ENCODE data around the gene PRDX3. TPM values are rescaled to one million over a fixed set of nuclear protein-coding genes. Genes with fewer than 3 reads are reported as not detected.

Gene PRDX3
- total RNA-seq, 1 donor from 2014 or later = 83.2 TPM

DNA sequence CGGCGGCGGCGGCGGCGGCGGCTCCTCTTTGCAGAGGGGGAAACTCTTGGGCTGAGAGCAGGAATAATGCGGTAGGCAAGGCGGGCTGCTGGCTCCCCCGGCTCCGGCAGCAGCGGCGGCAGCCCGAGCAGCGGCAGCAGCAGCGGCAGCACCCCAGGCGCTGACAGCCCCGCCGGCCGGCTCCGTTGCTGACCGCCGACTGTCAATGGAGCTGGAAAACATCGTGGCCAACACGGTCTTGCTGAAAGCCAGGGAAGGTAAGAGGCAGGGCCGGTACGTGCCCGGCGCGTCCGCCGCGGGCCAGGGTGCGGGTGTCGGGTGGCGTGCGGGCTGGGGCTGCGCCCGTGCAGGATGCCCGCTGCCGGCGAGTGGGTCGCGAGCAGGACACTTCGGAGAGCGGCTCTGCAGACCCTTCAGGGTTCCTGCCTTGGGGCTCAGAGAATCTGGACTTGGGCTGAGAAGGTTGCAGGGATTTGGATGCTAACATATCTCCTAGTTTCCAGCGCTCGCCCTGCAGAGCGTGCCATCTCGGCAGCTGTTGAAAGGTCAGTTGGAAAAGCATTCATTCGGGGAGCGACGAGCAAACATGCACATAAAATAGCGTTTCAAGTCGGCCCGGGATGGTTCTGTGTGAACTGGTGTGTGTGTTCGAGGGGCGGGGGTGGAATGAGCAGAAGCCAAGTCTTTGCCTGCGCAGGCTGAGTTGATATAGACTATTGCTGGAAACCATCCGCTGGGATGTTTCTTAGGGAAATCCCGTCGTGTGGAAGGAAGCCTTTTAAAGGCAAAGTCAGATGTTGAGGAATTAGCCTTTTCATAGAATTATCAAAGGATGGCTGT, 29.3 kb upstream of the PRDX3 start:
- peak overlapping the region; percentile 88 to 94 for H3K4me3 ChIP-seq
- no peaks in the 10 kb centered on the region for H3K9me3 ChIP-seq
- peak overlapping the region; percentile 96 for H3K27ac ChIP-seq
- H3K4me1 ChIP-seq = peaks cover 48% of the 10 kb centered on the region
- DNase-seq (ENCODE audit: extremely low spot score in 2 of 2) = peak in 1 of 2 donors; percentile 92
- intact Hi-C loops (cut with DNase I) = loop anchor here (5.0 kb wide), 2 partner anchors 44 to 234 kb away; no protein-coding TSS in a partner anchor
- H3K36me3 ChIP-seq = no peaks in the 10 kb centered on the region
- H3K27me3 ChIP-seq = no peaks in the 10 kb centered on the region
- TF ChIP-seq, protein P1, sequence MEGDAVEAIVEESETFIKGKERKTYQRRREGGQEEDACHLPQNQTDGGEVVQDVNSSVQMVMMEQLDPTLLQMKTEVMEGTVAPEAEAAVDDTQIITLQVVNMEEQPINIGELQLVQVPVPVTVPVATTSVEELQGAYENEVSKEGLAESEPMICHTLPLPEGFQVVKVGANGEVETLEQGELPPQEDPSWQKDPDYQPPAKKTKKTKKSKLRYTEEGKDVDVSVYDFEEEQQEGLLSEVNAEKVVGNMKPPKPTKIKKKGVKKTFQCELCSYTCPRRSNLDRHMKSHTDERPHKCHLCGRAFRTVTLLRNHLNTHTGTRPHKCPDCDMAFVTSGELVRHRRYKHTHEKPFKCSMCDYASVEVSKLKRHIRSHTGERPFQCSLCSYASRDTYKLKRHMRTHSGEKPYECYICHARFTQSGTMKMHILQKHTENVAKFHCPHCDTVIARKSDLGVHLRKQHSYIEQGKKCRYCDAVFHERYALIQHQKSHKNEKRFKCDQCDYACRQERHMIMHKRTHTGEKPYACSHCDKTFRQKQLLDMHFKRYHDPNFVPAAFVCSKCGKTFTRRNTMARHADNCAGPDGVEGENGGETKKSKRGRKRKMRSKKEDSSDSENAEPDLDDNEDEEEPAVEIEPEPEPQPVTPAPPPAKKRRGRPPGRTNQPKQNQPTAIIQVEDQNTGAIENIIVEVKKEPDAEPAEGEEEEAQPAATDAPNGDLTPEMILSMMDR (IDR thresholded peaks at IDR 0.05) = no peak
- TF ChIP-seq POLR2A (IDR thresholded peaks at IDR 0.05) = no peak

DNA sequence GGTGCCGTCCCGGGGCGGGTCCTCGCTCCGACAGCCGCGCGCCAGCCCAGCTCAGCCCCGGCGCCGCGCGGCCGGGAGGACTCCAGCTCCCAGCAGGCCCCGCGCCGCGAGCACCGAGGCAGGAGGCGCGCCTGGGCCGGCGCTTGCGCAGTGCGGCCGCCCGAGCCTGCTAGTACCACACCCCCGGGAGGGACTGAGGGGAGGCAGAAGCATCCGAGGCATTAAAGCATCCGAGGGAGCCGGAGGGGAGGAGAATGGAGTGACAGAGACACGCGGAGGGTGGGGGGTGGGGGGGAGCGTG, 28.7 kb upstream of the PRDX3 start, which contains the start of gene GRK5:
GRK5 (plus strand) TSS at position 206 of the 301 bp plus-strand sequence. CDS start 347 bp downstream, outside the sequence.
- DNase-seq (ENCODE audit: extremely low spot score in 2 of 2) = peak in 1 of 2 donors; percentile 96
- peaks cover 42% of the 10 kb centered on the region for H3K4me1 ChIP-seq
- no peaks in the 10 kb centered on the region for H3K27me3 ChIP-seq
- TF ChIP-seq, protein P1 (IDR thresholded peaks at IDR 0.05) = no peak
- TF ChIP-seq POLR2A (IDR thresholded peaks at IDR 0.05) (peak in 1 of 2 donors; percentile 74), POLR2AphosphoS5 (IDR thresholded peaks at IDR 0.05; ENCODE audit: insufficient read depth in 1 of 2, low read depth in 1 of 2) (peak; percentile 43 to 76)
- no peaks in the 10 kb centered on the region for H3K36me3 ChIP-seq
- H3K27ac ChIP-seq = peak within 1 kb of the TSS; percentile 96
- peak within 1 kb of the TSS; percentile 88 to 94 for H3K4me3 ChIP-seq
- no peaks in the 10 kb centered on the region for H3K9me3 ChIP-seq
- intact Hi-C loops (cut with DNase I) = loop anchor here (5.0 kb wide), 2 partner anchors 45 to 235 kb away; no protein-coding TSS in a partner anchor

DNA sequence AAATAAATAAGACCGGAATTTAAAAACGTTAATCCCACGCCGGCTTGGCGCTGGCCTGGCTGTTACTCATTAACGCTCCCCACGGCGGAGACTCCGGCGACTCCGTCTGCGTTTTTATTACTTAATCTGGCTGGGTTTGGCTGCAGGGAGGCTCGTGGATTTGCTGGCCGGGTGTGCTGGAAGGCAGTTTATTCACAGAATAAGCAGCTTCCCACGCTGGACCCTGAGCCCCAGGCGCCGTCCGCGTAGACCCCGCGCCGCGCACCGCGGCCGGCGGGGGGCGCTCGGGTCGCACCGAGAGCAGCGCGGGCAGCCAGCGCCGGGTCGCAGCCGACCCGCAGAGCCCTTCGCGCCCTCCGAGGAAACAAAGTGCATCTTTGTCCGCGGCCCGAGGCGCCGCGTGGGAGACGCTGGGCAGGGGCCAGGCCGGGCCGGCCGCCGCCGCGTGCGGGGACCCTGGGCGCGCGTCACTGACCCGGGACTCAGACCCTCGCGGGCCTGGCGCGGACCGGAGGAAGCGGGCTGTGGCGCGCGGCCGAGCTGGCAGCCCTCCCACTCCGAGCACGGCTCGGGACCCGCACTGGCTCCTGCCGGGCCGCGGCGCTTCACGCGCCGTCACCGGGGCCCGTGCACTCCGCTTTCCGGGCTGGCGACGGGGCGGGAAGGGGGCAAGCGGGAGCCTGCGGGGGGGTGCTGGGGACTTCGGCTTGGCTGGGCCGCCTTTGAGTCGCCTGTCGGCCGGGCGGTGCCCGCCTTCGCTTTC, 28.2 kb upstream of the PRDX3 start:
- H3K27me3 ChIP-seq = no peaks in the 10 kb centered on the region
- peak in 1 of 2 donors; percentile 43 for TF ChIP-seq POLR2AphosphoS5 (IDR thresholded peaks at IDR 0.05; ENCODE audit: insufficient read depth in 1 of 2, low read depth in 1 of 2)
- TF ChIP-seq, protein P1 (IDR thresholded peaks at IDR 0.05) = peak in 2 of 3 experiments; percentile 36 to 69
- no peak for TF ChIP-seq POLR2A (IDR thresholded peaks at IDR 0.05)
- H3K9me3 ChIP-seq = no peaks in the 10 kb centered on the region
- peaks cover 37% of the 10 kb centered on the region for H3K4me1 ChIP-seq
- peak overlapping the region; percentile 96 for H3K27ac ChIP-seq
- peak in 1 of 2 donors; percentile 93 for DNase-seq (ENCODE audit: extremely low spot score in 2 of 2)
- peak overlapping the region; percentile 88 to 94 for H3K4me3 ChIP-seq
- no peaks in the 10 kb centered on the region for H3K36me3 ChIP-seq
- intact Hi-C loops (cut with DNase I) = loop anchor here (5.0 kb wide), 2 partner anchors 46 to 236 kb away; no protein-coding TSS in a partner anchor

DNA sequence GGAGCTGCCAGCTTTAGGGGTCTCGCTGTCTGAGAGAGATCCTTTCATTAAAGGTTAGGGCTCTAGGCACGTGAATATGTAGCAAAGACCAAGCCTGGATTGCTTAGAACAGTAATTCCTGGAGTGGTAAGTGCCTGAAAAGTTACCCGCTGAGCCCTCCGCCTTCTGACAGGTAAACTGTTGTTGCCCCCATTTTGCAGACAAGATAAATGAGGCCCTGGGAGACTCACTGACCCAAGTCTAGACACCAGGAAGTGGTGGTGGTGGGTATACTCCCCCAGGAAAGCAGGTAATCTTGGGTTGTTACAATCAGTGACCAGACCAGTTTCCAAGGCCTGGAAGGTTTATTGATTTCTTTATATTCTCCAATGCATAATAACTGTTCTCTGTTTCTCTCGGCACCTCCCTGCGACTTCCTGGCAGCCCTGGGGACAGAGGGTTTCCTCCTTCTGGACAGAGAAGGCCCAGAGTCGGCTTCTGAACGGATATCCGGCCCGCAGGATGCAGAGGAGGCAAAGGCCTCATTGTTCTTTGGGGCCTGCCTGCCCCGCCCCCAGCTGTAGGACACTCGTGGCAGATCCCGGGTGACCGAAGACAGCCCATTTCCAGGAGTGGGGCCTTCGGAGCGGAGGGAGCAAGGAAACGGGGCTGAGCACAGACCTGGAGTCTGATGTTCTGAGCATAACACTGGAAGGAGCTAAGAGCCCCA, 27.4 kb upstream of the PRDX3 start:
- H3K4me1 ChIP-seq = peaks cover 31% of the 10 kb centered on the region
- H3K9me3 ChIP-seq = no peaks in the 10 kb centered on the region
- no peaks in the 10 kb centered on the region for H3K27me3 ChIP-seq
- peak in 1 of 2 donors; percentile 89 for DNase-seq (ENCODE audit: extremely low spot score in 2 of 2)
- peak overlapping the region; percentile 88 to 94 for H3K4me3 ChIP-seq
- TF ChIP-seq POLR2A (IDR thresholded peaks at IDR 0.05) (no peak), POLR2AphosphoS5 (IDR thresholded peaks at IDR 0.05; ENCODE audit: insufficient read depth in 1 of 2, low read depth in 1 of 2) (peak; percentile 31 to 62)
- no peaks in the 10 kb centered on the region for H3K36me3 ChIP-seq
- H3K27ac ChIP-seq = peak overlapping the region; percentile 96
- intact Hi-C loops (cut with DNase I) = loop anchor here (5.0 kb wide), 2 partner anchors 46 to 236 kb away; no protein-coding TSS in a partner anchor

DNA sequence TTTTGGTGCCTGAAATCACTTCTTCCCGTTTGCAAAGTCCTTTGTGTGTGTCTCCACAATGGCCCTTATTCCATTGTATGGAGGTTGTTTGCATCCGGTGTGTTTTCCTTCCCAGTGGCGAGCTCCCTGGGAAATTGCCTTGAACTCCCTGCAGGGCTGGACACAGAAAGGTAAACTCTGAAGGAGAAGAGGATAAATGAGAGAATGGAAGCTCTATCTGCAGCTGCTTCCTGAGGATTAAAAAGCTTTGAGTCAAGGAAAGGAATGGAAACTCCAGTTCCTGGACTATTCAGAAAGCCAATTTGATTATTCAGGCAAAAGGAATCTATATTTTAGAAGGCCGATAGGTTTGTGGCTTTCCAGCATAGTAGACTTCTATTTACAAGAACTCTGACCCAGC, 24.4 kb upstream of the PRDX3 start:
- no peaks in the 10 kb centered on the region for H3K36me3 ChIP-seq
- no peak overlapping the region for H3K4me3 ChIP-seq
- no peak for DNase-seq (ENCODE audit: extremely low spot score in 2 of 2)
- H3K27ac ChIP-seq = no peak overlapping the region
- intact Hi-C loops (cut with DNase I) = no loop called here
- peaks cover 11% of the 10 kb centered on the region for H3K4me1 ChIP-seq
- H3K27me3 ChIP-seq = no peaks in the 10 kb centered on the region
- TF ChIP-seq POLR2AphosphoS5 (IDR thresholded peaks at IDR 0.05; ENCODE audit: insufficient read depth in 1 of 2, low read depth in 1 of 2) (no peak), POLR2A (IDR thresholded peaks at IDR 0.05) (no peak)
- TF ChIP-seq, protein P1 (IDR thresholded peaks at IDR 0.05) = no peak
- no peaks in the 10 kb centered on the region for H3K9me3 ChIP-seq
